ENCODE results near the gene CHD1.
"Not testable (repeated sequence)": the region's sequence is repeated elsewhere in the genome, so short reads cannot be mapped to it uniquely, and the experiment has no call there.

CHD1 gene

DNA sequence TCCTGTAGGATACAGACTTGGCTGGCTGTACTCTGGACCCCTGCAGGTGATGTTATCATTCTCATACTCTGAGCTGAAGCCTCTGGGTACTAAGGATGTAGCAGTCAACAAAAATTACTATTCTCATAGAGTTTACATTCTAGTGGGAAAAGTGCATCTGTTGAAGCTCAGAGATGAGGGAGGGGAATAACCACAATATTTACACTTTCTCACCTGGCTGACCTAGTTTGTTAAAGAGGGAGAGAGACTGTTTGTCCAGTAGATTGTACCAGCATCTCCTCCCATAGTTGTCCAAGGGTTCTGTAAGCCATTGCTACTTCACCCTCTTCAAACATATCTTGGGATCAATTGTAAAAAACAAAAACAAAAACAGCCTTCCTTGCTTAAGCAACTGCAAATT, 33.8 kb upstream of the CHD1 start:
- Histone ChIP-seq H3K27ac (ENCODE audit: low read depth, low read length) (no peak overlapping the region), H3K4me1 (ENCODE audit: control insufficient read depth in 1 of 2, insufficient read depth in 2 of 2, low read length in 2 of 2) (peaks cover 0 to under 1% of the 10 kb centered on the region in 2 donors), H3K36me3 (ENCODE audit: control insufficient read depth in 1 of 2, insufficient read depth in 2 of 2, low read length in 2 of 2) (no peaks in the 10 kb centered on the region), H3K9ac (ENCODE audit: low read depth in 1 of 2, low read length in 2 of 2) (no peak overlapping the region), H3K27me3 (ENCODE audit: control insufficient read depth in 1 of 2, insufficient read depth in 2 of 2, low read length in 2 of 2) (no peaks in the 10 kb centered on the region), H3K4me3 (ENCODE audit: low read depth in 1 of 2, low read length in 2 of 2) (no peak overlapping the region), H3K9me3 (ENCODE audit: control insufficient read depth in 1 of 2, low read length in 2 of 2) (peaks cover 0 to 5% of the 10 kb centered on the region in 2 donors)

DNA sequence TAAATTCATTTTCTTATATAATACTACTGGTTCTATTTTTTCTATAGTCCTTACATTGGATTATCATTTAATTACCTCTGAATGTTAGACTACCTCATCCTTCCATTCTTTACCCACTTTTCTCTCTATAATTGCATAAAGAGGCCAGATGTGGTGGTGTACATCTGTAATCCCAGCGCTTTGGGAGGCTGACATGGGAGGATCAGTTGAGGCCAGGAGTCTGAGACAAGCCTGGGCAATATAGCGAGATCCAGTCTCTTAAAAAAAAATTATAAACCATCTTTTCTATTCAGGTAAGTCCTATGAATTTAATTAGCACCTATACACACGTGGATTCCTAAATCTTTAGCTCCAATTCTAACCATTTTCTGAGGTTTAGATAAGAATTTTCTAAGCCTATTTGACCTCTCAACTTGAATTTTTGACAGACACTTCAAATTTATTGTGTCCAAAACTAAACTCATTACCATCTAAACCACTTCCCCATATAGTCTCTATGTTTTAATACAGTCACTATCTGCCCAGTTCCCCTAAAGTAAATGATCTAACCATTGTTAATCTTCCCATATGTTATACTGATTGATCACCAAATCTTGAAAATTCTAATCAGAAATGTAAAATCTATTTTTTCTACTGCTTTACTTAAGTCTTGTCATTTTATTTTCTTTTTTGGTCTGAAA, 33.0 kb upstream of the CHD1 start:
- no peak overlapping the region for H3K27ac ChIP-seq (ENCODE audit: low read depth, low read length)
- H3K4me3 ChIP-seq (ENCODE audit: low read depth in 1 of 2, low read length in 2 of 2): no peak overlapping the region
- H3K4me1 ChIP-seq (ENCODE audit: control insufficient read depth in 1 of 2, insufficient read depth in 2 of 2, low read length in 2 of 2): peaks cover 0 to 4% of the 10 kb centered on the region in 2 donors
- peaks cover 0 to 5% of the 10 kb centered on the region in 2 donors for H3K9me3 ChIP-seq (ENCODE audit: control insufficient read depth in 1 of 2, low read length in 2 of 2)
- no peaks in the 10 kb centered on the region for H3K27me3 ChIP-seq (ENCODE audit: control insufficient read depth in 1 of 2, insufficient read depth in 2 of 2, low read length in 2 of 2)
- no peaks in the 10 kb centered on the region for H3K36me3 ChIP-seq (ENCODE audit: control insufficient read depth in 1 of 2, insufficient read depth in 2 of 2, low read length in 2 of 2)
- no peak overlapping the region for H3K9ac ChIP-seq (ENCODE audit: low read depth in 1 of 2, low read length in 2 of 2)

GRCh38 chr5:98957307-98957706, 28.5 kb upstream of the CHD1 start:
- Histone ChIP-seq H3K9ac (ENCODE audit: low read depth in 1 of 2, low read length in 2 of 2) (no peak overlapping the region), H3K27ac (ENCODE audit: low read depth, low read length) (no peak overlapping the region), H3K4me1 (ENCODE audit: control insufficient read depth in 1 of 2, insufficient read depth in 2 of 2, low read length in 2 of 2) (peaks cover 0 to 4% of the 10 kb centered on the region in 2 donors), H3K4me3 (ENCODE audit: low read depth in 1 of 2, low read length in 2 of 2) (no peak overlapping the region), H3K27me3 (ENCODE audit: control insufficient read depth in 1 of 2, insufficient read depth in 2 of 2, low read length in 2 of 2) (no peaks in the 10 kb centered on the region), H3K9me3 (ENCODE audit: control insufficient read depth in 1 of 2, low read length in 2 of 2) (no peaks in the 10 kb centered on the region), H3K36me3 (ENCODE audit: control insufficient read depth in 1 of 2, insufficient read depth in 2 of 2, low read length in 2 of 2) (no peaks in the 10 kb centered on the region)

GRCh38 chr5:98955888-98956287, 27.1 kb upstream of the CHD1 start:
- not testable (repeated sequence) for H3K27me3 ChIP-seq (ENCODE audit: control insufficient read depth in 1 of 2, insufficient read depth in 2 of 2, low read length in 2 of 2); H3K27ac ChIP-seq (ENCODE audit: low read depth, low read length); H3K4me1 ChIP-seq (ENCODE audit: control insufficient read depth in 1 of 2, insufficient read depth in 2 of 2, low read length in 2 of 2); H3K36me3 ChIP-seq (ENCODE audit: control insufficient read depth in 1 of 2, insufficient read depth in 2 of 2, low read length in 2 of 2); H3K9me3 ChIP-seq (ENCODE audit: control insufficient read depth in 1 of 2, low read length in 2 of 2); H3K9ac ChIP-seq (ENCODE audit: low read depth in 1 of 2, low read length in 2 of 2); H3K4me3 ChIP-seq (ENCODE audit: low read depth in 1 of 2, low read length in 2 of 2)

DNA sequence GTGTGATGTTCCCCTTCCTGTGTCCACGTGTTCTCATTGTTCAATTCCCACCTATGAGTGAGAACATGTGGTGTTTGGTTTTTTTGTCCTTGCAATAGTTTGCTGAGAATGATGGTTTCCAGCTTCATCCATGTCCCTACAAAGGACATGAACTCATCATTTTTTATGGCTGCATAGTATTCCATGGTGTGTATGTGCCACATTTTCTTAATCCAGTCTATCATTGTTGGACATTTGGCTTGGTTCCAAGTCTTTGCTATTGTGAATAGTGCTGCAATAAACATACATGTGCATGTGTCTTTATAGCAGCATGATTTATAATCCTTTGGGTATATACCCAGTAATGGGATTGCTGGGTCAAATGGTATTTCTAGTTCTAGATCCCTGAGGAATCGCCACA, 26.7 kb upstream of the CHD1 start:
- not testable (repeated sequence) for H3K27me3 ChIP-seq (ENCODE audit: control insufficient read depth in 1 of 2, insufficient read depth in 2 of 2, low read length in 2 of 2); H3K4me3 ChIP-seq (ENCODE audit: low read depth in 1 of 2, low read length in 2 of 2); H3K9me3 ChIP-seq (ENCODE audit: control insufficient read depth in 1 of 2, low read length in 2 of 2); H3K9ac ChIP-seq (ENCODE audit: low read depth in 1 of 2, low read length in 2 of 2); H3K4me1 ChIP-seq (ENCODE audit: control insufficient read depth in 1 of 2, insufficient read depth in 2 of 2, low read length in 2 of 2); H3K36me3 ChIP-seq (ENCODE audit: control insufficient read depth in 1 of 2, insufficient read depth in 2 of 2, low read length in 2 of 2); H3K27ac ChIP-seq (ENCODE audit: low read depth, low read length)

DNA sequence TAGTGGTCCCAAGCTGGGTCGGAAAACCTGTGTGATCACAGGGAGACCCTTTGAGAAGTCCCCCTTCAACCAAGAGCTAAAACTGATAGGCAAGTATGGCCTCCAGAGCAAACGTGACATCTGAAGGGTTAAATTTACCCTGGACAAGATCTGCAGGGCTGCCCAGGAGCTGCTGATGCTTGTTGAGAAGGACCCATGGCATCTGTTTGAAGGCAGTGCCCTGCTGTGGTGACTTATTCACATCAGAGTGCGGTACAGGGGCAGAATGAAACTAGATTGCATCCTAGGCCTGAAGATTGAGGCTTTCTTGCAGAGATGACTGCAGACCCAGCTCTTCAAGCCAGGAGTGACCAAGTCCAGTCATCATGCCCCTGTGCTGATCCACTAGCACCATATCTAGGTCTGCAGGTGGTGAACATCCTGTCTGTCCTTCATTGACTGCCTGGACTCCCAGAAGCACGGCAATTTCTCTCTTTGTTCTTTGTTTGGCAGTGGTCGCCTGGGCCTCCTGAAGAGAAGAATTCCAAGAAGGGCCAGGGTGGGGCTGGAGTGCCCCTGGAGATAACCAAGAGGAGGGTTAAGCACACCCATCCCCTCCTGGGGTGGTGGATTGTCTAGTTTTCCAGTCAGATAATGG, 25.7 kb upstream of the CHD1 start:
- Histone ChIP-seq H3K36me3 (ENCODE audit: control insufficient read depth in 1 of 2, insufficient read depth in 2 of 2, low read length in 2 of 2) (no peaks in the 10 kb centered on the region), H3K27ac (ENCODE audit: low read depth, low read length) (no peak overlapping the region), H3K9ac (ENCODE audit: low read depth in 1 of 2, low read length in 2 of 2) (no peak overlapping the region), H3K4me3 (ENCODE audit: low read depth in 1 of 2, low read length in 2 of 2) (no peak overlapping the region), H3K9me3 (ENCODE audit: control insufficient read depth in 1 of 2, low read length in 2 of 2) (no peaks in the 10 kb centered on the region), H3K4me1 (ENCODE audit: control insufficient read depth in 1 of 2, insufficient read depth in 2 of 2, low read length in 2 of 2) (peaks cover 0 to 4% of the 10 kb centered on the region in 2 donors), H3K27me3 (ENCODE audit: control insufficient read depth in 1 of 2, insufficient read depth in 2 of 2, low read length in 2 of 2) (no peaks in the 10 kb centered on the region)

- Histone ChIP-seq H3K27ac (ENCODE audit: low read depth, low read length) (no peak overlapping the region), H3K9me3 (ENCODE audit: control insufficient read depth in 1 of 2, low read length in 2 of 2) (no peaks in the 10 kb centered on the region), H3K4me3 (ENCODE audit: low read depth in 1 of 2, low read length in 2 of 2) (no peak overlapping the region), H3K9ac (ENCODE audit: low read depth in 1 of 2, low read length in 2 of 2) (no peak overlapping the region), H3K36me3 (ENCODE audit: control insufficient read depth in 1 of 2, insufficient read depth in 2 of 2, low read length in 2 of 2) (no peaks in the 10 kb centered on the region), H3K27me3 (ENCODE audit: control insufficient read depth in 1 of 2, insufficient read depth in 2 of 2, low read length in 2 of 2) (no peaks in the 10 kb centered on the region), H3K4me1 (ENCODE audit: control insufficient read depth in 1 of 2, insufficient read depth in 2 of 2, low read length in 2 of 2) (peaks cover 5 to 21% of the 10 kb centered on the region in 2 donors)
Measured at GRCh38 chr5:98942847-98943246, 14.0 kb upstream of the CHD1 start.

DNA sequence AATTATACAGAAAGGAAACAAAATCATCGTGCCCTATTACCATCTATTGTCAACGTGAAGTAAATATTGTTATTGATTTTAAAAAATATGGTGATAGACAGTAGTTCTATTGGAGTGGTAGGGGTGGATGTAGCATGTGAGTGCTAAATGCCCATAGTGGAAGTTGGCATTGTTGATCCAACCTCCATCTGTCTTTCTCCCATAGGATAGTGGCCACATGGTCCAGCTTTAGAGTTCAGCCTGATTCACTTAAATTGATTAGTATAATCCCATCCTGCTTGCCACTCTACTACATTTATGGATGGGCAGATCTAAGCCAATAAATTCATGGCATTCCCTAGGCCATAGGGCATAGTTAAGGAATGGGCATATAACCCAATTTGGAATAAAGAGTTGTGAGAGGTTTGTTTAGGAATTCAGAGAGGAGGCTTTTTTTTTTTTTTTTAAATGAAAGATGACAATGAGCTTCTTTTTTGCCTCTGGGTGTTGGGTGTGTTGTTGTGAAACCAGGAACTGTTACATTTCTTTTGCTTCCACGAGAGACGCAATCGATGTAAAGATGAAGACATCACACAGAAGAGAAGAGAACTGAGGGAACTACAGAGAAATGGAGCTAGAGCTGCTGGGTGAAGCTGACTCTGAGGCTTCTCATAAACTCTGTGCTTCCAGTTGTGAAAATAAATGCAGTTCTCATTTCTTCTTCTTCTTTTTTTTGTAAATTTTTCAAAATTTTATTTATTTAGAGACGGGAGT, 12.5 kb upstream of the CHD1 start:
- Histone ChIP-seq H3K27ac (ENCODE audit: low read depth, low read length) (no peak overlapping the region), H3K9ac (ENCODE audit: low read depth in 1 of 2, low read length in 2 of 2) (no peak overlapping the region), H3K4me1 (ENCODE audit: control insufficient read depth in 1 of 2, insufficient read depth in 2 of 2, low read length in 2 of 2) (peaks cover 0 to 8% of the 10 kb centered on the region in 2 donors)

DNA sequence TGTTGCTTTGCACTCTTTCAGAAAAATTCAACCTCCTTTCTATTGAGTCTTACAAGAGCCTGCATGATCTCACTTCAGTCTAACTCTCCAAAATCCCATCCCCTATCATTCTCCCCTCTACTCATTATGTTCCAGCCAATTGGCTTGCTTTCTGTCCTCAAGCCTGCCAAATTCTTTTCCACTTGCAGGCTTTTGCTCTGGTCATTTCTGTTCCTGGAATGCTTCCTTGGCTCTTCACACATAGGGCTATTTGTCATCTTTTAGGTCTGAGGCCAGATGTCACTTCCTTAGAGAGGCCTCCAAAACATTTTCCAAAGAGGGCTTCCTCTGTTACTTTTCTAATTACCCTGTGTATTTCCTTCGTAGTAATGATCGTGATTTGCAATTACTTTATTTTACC, 11.8 kb upstream of the CHD1 start:
- no peaks in the 10 kb centered on the region for H3K9me3 ChIP-seq (ENCODE audit: control insufficient read depth in 1 of 2, low read length in 2 of 2)
- H3K4me3 ChIP-seq (ENCODE audit: low read depth in 1 of 2, low read length in 2 of 2): no peak overlapping the region
- H3K4me1 ChIP-seq (ENCODE audit: control insufficient read depth in 1 of 2, insufficient read depth in 2 of 2, low read length in 2 of 2): peaks cover 0 to 8% of the 10 kb centered on the region in 2 donors
- H3K9ac ChIP-seq (ENCODE audit: low read depth in 1 of 2, low read length in 2 of 2): no peak overlapping the region
- H3K27me3 ChIP-seq (ENCODE audit: control insufficient read depth in 1 of 2, insufficient read depth in 2 of 2, low read length in 2 of 2): no peaks in the 10 kb centered on the region
- no peaks in the 10 kb centered on the region for H3K36me3 ChIP-seq (ENCODE audit: control insufficient read depth in 1 of 2, insufficient read depth in 2 of 2, low read length in 2 of 2)
- no peak overlapping the region for H3K27ac ChIP-seq (ENCODE audit: low read depth, low read length)

More for the DNA sequence above, 12.5 kb upstream of the CHD1 start:
- H3K9me3 ChIP-seq (ENCODE audit: control insufficient read depth in 1 of 2, low read length in 2 of 2): no peaks in the 10 kb centered on the region
- no peak overlapping the region for H3K4me3 ChIP-seq (ENCODE audit: low read depth in 1 of 2, low read length in 2 of 2)
- no peaks in the 10 kb centered on the region for H3K36me3 ChIP-seq (ENCODE audit: control insufficient read depth in 1 of 2, insufficient read depth in 2 of 2, low read length in 2 of 2)
- H3K27me3 ChIP-seq (ENCODE audit: control insufficient read depth in 1 of 2, insufficient read depth in 2 of 2, low read length in 2 of 2): no peaks in the 10 kb centered on the region

- Histone ChIP-seq H3K9ac (ENCODE audit: low read depth in 1 of 2, low read length in 2 of 2) (no peak overlapping the region), H3K4me1 (ENCODE audit: control insufficient read depth in 1 of 2, insufficient read depth in 2 of 2, low read length in 2 of 2) (peaks cover 0 to 8% of the 10 kb centered on the region in 2 donors), H3K27me3 (ENCODE audit: control insufficient read depth in 1 of 2, insufficient read depth in 2 of 2, low read length in 2 of 2) (no peaks in the 10 kb centered on the region), H3K9me3 (ENCODE audit: control insufficient read depth in 1 of 2, low read length in 2 of 2) (no peaks in the 10 kb centered on the region), H3K27ac (ENCODE audit: low read depth, low read length) (no peak overlapping the region), H3K4me3 (ENCODE audit: low read depth in 1 of 2, low read length in 2 of 2) (no peak overlapping the region), H3K36me3 (ENCODE audit: control insufficient read depth in 1 of 2, insufficient read depth in 2 of 2, low read length in 2 of 2) (no peaks in the 10 kb centered on the region)
Measured at GRCh38 chr5:98938464-98938863, 9.7 kb upstream of the CHD1 start.

All from duodenal mucosa (tissue), 2 donors.